Activated CD8-positive, alpha-beta T cell treated with anti-CD3 and anti-CD28 coated beads, Interleukin-2, amount 10 ng/mL, durations not matched to agents 7 days and 5 days (primary cell): Measurements from ENCODE around the gene PRR5. TPM values are rescaled to one million over a fixed set of nuclear protein-coding genes. Genes with fewer than 3 reads are reported as not detected.

Source experiments
- ATAC-seq: fragments of 150-1000 bp; cut with Tn5 transposase; one replicate; pipeline ENCODE4 v1.10.0; 2021; ENCODE audit warnings: moderate library complexity
- CTCF ChIA-PET: fragments of 350-600 bp; sonication (Branson Sonifier 250); formaldehyde crosslinking; loops from one replicate; lab custom pipeline; 2021; ENCODE audit warnings: antibody characterized with exemption; lab: Charles Lee
- POLR2A ChIA-PET: fragments of 350-600 bp; sonication (Branson Sonifier 250); formaldehyde crosslinking; loops from one replicate; lab custom pipeline; 2021; ENCODE audit warnings: antibody characterized with exemption; lab: Charles Lee
- DNase-seq: peaks from one replicate; pipeline ENCODE4 v3.0.0-alpha.2; 2020
- H3K27ac Mint-ChIP-seq: one replicate; pipeline ENCODE4 v1.8.0; 2021; ENCODE audit warnings: mild to moderate bottlenecking, mixed read lengths
- H3K27me3 Mint-ChIP-seq: one replicate; pipeline ENCODE4 v1.8.0; 2021; ENCODE audit warnings: low read depth, mixed read lengths
- H3K36me3 Mint-ChIP-seq: one replicate; pipeline ENCODE4 v1.8.0; 2021; ENCODE audit warnings: low read depth, mixed read lengths
- H3K4me1 Mint-ChIP-seq: one replicate; pipeline ENCODE4 v1.8.0; 2021; ENCODE audit warnings: low read depth, mixed read lengths
- H3K4me3 Mint-ChIP-seq: one replicate; pipeline ENCODE4 v1.8.0; 2021; ENCODE audit warnings: mild to moderate bottlenecking, mixed read lengths
- H3K9me3 Mint-ChIP-seq: one replicate; pipeline ENCODE4 v1.8.0; 2022; ENCODE audit warnings: mixed read lengths; ENCODE audit not compliant: insufficient read depth
- total RNA-seq, 2 experiments: library from RNA; stranded (reverse); gene quantifications; one replicate each; pipeline ENCODE4 v1.2.3, GENCODE V29; 2021

Gene PRR5
- total RNA-seq, 2 experiments from 2014 or later = 29.4 to 31.5 TPM

DNA sequence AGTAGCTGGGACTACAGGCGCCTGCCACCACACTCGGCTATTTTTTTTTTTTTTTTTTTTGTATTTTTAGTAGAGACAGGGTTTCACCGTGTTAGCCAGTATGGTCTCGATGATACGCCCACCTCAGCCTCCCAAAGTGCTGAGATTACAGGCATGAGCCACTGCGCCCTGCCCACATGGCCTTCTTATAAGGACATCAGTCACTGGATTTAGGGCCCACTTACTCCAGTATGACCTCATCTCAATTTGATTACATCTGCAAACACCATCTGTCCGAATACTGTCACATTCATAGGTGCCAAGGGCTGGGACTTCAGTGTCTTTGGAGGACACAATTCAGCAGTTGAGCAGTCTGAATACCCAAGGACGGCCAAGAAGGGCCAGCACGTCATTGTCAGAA, 8.2 kb upstream of the PRR5 start:
- CTCF ChIA-PET = no interaction called here
- peaks cover 12% of the 10 kb centered on the region for H3K4me1 Mint-ChIP-seq
- H3K9me3 Mint-ChIP-seq = no peaks in the 10 kb centered on the region
- no peaks in the 10 kb centered on the region for H3K27me3 Mint-ChIP-seq
- POLR2A ChIA-PET = no interaction called here
- no peak overlapping the region for H3K4me3 Mint-ChIP-seq
- H3K36me3 Mint-ChIP-seq = no peaks in the 10 kb centered on the region
- H3K27ac Mint-ChIP-seq = no peak overlapping the region
- ATAC-seq (no peak), DNase-seq (no peak)

DNA sequence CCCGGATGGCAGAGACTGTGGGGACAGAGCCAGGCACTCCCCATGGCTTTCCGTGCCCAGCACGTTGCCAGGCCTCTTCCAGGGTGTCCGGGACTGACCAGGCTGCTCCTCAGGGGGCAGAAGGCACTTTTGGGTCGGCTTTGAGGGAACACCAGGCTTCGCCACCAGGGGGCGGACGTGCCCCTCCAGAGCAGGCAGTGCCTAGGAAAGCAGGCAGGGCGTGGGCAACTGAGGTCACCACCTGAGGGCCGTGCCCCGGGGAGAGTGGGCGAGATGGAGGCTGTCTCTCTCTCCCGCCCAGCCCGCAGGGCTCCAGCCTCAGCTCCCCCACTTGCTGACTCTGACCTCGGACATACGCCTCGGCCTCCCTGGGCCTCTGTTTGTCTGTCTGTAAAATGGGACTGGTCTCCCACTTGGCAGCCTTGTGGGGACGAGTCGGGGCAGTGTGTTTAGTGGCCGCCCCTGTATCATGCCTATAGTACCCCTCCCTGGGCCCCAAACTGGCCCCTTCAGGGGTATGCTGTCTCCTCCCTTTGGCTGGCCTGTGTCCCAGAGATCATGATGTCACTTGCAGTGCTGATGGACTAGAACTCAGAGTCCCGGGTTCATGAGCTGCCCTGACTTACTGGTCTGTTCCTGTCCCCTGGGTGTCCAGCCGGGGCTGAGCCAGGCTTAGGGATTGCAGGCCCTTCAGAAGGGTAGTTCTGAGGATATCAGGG, 4.4 kb upstream of the PRR5 start:
- Mint-ChIP-seq H3K27me3 (no peaks in the 10 kb centered on the region), H3K4me3 (no peak overlapping the region), H3K36me3 (no peaks in the 10 kb centered on the region), H3K4me1 (peaks cover 21% of the 10 kb centered on the region), H3K27ac (no peak overlapping the region), H3K9me3 (no peaks in the 10 kb centered on the region)
- ChIA-PET POLR2A (no interaction called here), CTCF (interaction anchor here (1.0 to 6.6 kb wide), 7 partner anchors 11 to 399 kb away, joined by 3 to 48 read pairs (median 4); no protein-coding TSS in a partner anchor)
- DNase-seq (peak; percentile 89), ATAC-seq (peak; percentile 50)

DNA sequence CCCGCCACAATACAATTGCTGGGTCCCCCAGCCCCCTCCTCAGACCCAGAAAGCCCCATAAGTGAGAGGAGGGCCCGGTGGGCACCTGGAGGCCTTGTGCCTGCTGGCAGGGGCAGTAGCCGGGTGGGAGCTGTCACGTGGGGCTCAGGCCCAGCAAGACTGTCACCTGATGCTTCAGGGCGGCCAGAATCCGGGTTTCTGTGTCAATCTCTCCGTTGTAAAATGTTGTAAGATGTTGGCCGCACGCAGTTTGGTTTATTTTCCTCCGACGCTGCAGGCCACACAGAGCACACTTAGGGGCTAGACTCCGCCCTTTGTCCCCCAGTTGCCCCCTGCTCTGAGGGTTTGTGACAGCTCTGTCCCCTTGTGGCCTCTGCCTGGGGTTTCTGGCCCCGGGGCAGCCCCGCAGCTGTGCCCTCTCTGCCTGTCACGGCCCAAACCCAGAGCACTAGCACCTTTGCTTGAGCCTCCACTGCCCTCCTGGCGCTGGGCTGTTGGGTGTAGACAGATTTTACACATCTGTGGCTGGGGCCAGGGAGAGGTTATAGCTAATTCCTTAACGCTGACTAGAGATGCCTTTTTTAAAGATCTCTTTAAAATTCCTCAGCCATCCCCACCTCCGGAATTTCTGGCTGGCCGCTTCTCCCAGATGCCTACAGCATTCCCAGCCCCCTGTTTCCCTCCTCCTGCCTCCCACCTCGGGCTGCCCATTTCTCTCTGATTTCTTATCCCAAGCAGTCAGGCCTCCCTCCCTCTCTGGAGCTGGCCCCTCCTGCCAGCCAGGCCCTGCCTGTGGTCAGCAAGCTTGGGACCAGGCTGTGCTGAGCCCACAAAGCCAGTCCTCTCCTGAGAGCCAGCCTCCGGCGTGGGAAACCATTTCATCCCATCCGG, 3.2 kb upstream of the PRR5 start:
- peaks cover 2% of the 10 kb centered on the region for H3K36me3 Mint-ChIP-seq
- H3K27me3 Mint-ChIP-seq = no peaks in the 10 kb centered on the region
- H3K27ac Mint-ChIP-seq = no peak overlapping the region
- no peaks in the 10 kb centered on the region for H3K9me3 Mint-ChIP-seq
- ATAC-seq (no peak), DNase-seq (no peak)
- ChIA-PET CTCF (interaction anchor here (1.1 to 6.6 kb wide), 6 partner anchors 10 to 39 kb away, joined by 3 to 48 read pairs (median 4); no protein-coding TSS in a partner anchor), POLR2A (no interaction called here)
- H3K4me1 Mint-ChIP-seq = peaks cover 31% of the 10 kb centered on the region
- no peak overlapping the region for H3K4me3 Mint-ChIP-seq

DNA sequence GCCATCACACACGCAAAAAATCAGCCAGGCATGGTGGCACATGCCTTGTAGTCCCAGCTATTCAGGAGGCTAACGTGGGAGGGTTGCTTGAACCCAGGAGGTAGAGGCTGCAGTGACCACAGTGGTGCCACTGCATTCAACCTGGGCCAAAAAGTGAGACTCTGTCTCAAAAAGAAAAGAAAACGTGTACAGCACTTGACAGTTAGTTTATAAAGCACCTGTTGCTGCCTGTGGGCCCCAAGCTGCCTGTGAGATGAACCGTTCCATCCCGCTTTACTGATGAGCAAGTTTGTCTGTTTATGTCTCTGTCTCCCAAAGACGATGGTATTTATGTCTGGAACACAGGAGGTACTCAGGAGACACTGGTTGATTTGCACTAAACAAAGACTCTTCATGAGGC, 1.5 kb upstream of the PRR5 start:
- Mint-ChIP-seq H3K36me3 (peaks cover 10% of the 10 kb centered on the region), H3K4me1 (peaks cover 32% of the 10 kb centered on the region), H3K4me3 (no peak overlapping the region), H3K27ac (no peak overlapping the region), H3K27me3 (no peaks in the 10 kb centered on the region), H3K9me3 (no peaks in the 10 kb centered on the region)
- DNase-seq = no peak
- ATAC-seq = no peak
- ChIA-PET CTCF (interaction anchor here (1.2 to 6.6 kb wide), 3 partner anchors 14 to 34 kb away, joined by 3 to 48 read pairs (median 5); no protein-coding TSS in a partner anchor), POLR2A (no interaction called here)

DNA sequence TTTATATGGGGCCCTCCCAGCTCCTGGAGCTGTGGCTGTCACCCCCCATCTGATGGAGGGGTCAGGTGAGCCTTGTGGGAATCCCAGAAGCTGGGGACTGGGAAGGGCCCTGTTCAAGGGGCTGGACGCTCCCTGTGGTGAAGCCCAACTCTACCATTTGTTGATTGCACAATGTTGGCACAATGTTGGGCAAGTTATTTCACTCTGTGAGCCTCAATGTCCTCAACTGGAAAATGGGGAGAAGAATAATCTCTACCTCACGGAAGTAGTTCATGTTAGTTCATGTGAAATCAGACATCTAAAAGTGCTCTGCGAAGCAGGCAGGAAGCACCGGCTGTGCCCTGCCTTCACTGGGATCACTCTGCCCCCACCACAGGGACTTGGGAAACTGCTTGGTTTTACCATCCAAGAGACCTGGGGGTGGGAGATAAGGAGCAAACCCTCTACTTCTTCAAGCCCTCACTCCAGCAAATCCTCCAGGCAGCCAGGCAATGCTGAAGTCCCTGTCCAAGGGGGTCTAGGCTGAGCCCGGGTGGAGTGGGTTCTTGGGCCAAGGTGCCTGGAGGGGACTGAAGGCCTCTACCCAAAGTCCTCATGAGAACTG, 715 bp upstream of the PRR5 start:
- ATAC-seq (no peak), DNase-seq (no peak)
- Mint-ChIP-seq H3K27me3 (no peaks in the 10 kb centered on the region), H3K27ac (peak overlapping the region; percentile 83), H3K9me3 (no peaks in the 10 kb centered on the region), H3K4me1 (peaks cover 32% of the 10 kb centered on the region), H3K36me3 (peaks cover 10% of the 10 kb centered on the region), H3K4me3 (peak overlapping the region; percentile 56)
- ChIA-PET CTCF (interaction anchor here (1.4 to 6.6 kb wide), 2 partner anchors 17 to 34 kb away, joined by 5 to 48 read pairs; no protein-coding TSS in a partner anchor), POLR2A (no interaction called here)

DNA sequence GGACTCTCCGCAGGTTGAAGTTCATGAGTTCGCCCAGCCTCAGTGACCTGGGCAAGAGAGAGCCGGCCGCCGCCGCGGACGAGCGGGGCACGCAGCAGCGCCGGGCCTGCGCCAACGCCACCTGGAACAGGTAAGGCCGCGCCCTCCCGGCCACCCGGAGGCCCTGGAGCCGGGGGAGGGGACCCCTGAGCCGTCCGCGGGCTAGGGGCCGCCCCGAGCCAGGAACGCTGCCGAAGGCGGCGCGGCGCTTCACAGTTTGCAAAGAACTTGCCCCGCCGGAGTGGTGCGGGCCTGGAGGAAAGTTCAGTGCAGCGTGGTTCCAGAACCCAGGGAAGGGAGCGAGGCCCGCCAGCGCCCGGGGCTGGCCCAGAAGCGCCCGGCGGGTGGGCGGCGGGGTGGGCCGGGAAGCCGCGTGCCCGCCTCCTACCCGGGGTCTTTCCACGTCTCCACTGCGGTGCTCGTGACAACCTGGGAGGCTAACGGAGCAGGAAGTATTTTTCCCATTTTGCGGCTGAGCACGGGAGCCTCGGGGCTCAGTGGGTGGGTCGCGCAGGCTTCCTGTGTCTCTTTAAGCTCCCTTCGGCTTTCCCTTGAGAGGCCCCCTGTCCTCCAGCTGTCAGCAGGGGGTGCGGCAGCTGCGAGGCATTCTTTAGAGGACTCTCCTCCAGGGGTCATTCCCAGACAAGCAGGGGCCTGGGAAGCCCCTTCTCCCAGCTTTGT, 635 bp downstream of the PRR5 start:
- ATAC-seq = peak; percentile 32
- DNase-seq = no peak
- ChIA-PET CTCF (interaction anchor here (0.9 to 1.0 kb wide), 2 partner anchors 17 to 27 kb away, joined by 3 read pairs; no protein-coding TSS in a partner anchor), POLR2A (no interaction called here)
- Mint-ChIP-seq H3K27ac (no peak overlapping the region), H3K36me3 (peaks cover 10% of the 10 kb centered on the region), H3K9me3 (no peaks in the 10 kb centered on the region), H3K4me1 (peaks cover 28% of the 10 kb centered on the region), H3K27me3 (no peaks in the 10 kb centered on the region), H3K4me3 (peak overlapping the region; percentile 69)

DNA sequence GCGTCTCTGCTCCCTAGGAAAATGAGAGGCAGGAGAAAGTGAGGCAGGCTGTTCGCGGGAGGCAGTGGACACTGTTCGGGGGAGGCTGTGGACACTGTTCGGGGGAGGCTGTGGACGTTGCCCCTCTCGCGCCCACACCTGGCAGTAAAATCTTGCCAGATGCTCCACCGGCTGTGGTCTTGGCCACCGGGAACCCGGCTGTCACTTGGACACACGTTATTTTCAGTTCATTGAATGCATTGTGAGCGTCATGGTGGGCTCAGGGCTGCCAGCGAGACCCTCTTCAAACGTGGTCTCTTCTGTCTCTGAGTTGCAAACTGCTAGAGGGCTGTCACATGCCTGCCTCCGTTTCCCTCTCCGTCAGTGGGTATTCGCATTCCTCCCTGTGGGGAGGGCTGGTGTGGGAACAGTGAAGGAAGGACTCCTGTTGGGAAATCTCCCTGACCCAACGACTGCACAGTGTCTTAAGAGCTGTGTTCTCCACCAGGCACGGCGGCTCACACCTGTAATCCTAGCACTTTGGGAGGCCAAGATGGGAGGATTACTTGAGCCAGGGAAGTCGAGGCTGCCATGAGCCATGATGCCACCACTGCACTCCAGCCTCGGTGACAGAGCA, 1.4 kb downstream of the PRR5 start:
- ATAC-seq (no peak), DNase-seq (no peak)
- ChIA-PET POLR2A (no interaction called here), CTCF (interaction anchor here (0.9 to 1.1 kb wide), 3 partner anchors 18 to 26 kb away, joined by 3 to 4 read pairs (median 3); no protein-coding TSS in a partner anchor)
- H3K27me3 Mint-ChIP-seq = no peaks in the 10 kb centered on the region
- no peaks in the 10 kb centered on the region for H3K9me3 Mint-ChIP-seq
- no peak overlapping the region for H3K27ac Mint-ChIP-seq
- H3K4me3 Mint-ChIP-seq = peak overlapping the region; percentile 69
- peaks cover 10% of the 10 kb centered on the region for H3K36me3 Mint-ChIP-seq
- H3K4me1 Mint-ChIP-seq = peaks cover 27% of the 10 kb centered on the region

DNA sequence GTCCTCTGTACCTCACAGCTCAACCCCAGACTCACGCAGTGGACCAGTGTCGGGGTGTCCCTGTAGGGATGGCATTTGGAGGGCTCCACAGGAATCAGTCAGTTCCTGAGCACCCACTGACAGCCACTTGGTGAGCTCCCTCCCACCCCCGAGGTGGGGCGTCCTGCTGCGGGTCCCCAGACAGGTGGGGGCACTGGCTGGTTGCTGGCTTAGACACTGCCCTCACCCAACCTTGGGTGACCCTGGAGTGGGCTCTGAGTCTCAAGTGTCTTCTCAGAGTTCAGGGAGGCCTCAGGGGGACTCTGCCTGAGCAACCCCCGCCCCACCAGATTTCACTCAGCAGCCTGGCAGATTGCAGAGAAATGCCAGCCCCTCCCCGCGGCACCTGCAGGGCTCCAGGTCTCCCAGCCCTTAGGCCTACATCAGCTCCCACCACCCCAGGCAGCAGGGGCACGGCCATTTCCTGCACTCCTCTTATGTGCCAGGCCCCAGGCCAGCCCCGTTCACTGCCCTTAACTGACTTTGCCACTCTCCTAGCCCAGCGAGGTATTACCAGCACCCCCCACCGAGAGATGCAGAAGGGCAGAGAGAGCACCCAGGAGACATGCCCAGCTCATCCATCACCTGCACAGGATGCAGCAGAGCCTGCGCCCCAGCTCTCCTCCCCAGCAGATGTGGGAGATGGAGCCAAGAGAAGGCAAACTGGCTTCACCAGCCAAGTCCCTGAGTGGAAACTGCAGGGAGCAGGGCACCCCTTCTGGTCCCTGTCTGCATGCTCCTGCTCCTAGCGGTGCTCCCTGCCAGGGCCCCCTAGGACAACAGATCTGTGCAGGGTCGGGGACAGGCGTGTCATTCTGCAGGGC, 2.4 kb downstream of the PRR5 start:
- peaks cover 10% of the 10 kb centered on the region for H3K36me3 Mint-ChIP-seq
- ATAC-seq (no peak), DNase-seq (no peak)
- ChIA-PET CTCF (interaction anchor here (1.1 to 1.7 kb wide), 3 partner anchors 20 to 31 kb away, joined by 3 to 4 read pairs (median 3); no protein-coding TSS in a partner anchor), POLR2A (no interaction called here)
- no peaks in the 10 kb centered on the region for H3K9me3 Mint-ChIP-seq
- no peak overlapping the region for H3K4me3 Mint-ChIP-seq
- no peaks in the 10 kb centered on the region for H3K27me3 Mint-ChIP-seq
- peaks cover 34% of the 10 kb centered on the region for H3K4me1 Mint-ChIP-seq
- H3K27ac Mint-ChIP-seq = no peak overlapping the region

DNA sequence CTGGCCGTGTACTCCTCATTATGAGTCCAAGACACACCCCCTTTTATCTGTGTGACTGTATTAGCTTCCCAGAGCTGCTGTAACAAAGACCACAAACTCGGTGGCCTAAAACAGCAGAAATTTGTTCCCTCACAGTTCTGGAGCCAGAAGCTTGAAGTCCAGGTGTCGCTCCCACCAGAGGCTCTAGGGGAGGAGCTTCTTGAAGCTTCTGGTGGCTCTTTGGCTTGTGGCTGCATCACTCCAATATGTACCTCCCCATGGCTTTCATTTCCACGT, 3.0 kb downstream of the PRR5 start:
- Mint-ChIP-seq H3K27ac (no peak overlapping the region), H3K27me3 (no peaks in the 10 kb centered on the region), H3K4me1 (peaks cover 39% of the 10 kb centered on the region), H3K36me3 (peaks cover 12% of the 10 kb centered on the region), H3K4me3 (no peak overlapping the region), H3K9me3 (no peaks in the 10 kb centered on the region)
- DNase-seq = no peak
- no peak for ATAC-seq
- POLR2A ChIA-PET = no interaction called here
- CTCF ChIA-PET = interaction anchor here (1.0 to 1.7 kb wide), 3 partner anchors 20 to 30 kb away, joined by 3 read pairs; no protein-coding TSS in a partner anchor

DNA sequence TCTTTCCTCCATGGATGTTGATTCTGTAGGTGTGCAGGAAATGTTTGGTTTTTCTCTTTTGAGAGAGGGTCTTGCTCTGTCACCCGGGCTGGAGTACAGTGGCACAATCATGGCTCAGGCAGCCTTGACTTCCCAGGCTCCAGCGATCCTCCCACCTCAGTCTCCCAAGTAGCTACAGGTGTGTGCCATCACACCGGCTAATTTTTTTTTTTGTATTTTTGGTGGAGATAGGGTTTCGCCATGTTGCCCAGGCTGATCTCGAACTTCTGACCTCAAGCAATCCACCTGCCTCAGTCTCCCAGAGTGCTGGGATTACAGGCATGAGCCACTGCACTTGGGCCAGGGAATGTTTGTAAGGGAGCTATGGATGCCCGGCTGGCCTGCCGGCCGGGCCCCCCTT, 4.5 kb downstream of the PRR5 start:
- Mint-ChIP-seq H3K36me3 (peaks cover 12% of the 10 kb centered on the region), H3K27ac (no peak overlapping the region), H3K4me3 (no peak overlapping the region), H3K27me3 (no peaks in the 10 kb centered on the region), H3K4me1 (peaks cover 49% of the 10 kb centered on the region), H3K9me3 (no peaks in the 10 kb centered on the region)
- ATAC-seq (no peak), DNase-seq (no peak)
- POLR2A ChIA-PET = no interaction called here
- CTCF ChIA-PET = interaction anchor here (1.1 kb wide), 1 partner anchor 22 kb away, joined by 3 read pairs; no protein-coding TSS in a partner anchor
